Astrocyte (in vitro differentiated cells and primary cell): ENCODE measurements around the gene PUS10. TPM values are rescaled to one million over a fixed set of nuclear protein-coding genes. Genes with fewer than 3 reads are reported as not detected.
"Not testable (repeated sequence)": the region's sequence is repeated elsewhere in the genome, so short reads cannot be mapped to it uniquely, and the experiment has no call there.

Source experiments
- DNase-seq: peaks from one replicate; pipeline ENCODE4 v3.0.0-alpha.2; 2010; ENCODE audit warnings: low read depth
- FAIRE-seq: peaks from 2 replicates; lab custom pipeline; 2011; peaks lifted over from hg19 to GRCh38; lab: Jason Lieb, UNC
- H2AFZ ChIP-seq: 2 replicates; pipeline ENCODE4 v1.6.0; 2012; ENCODE audit warnings: low read depth, low read length, inconsistent platforms
- H3K27ac ChIP-seq: 2 replicates; pipeline ENCODE4 v1.5.1; 2011; ENCODE audit warnings: low read depth, low read length, inconsistent platforms
- H3K27me3 ChIP-seq: 2 replicates; pipeline ENCODE4 v1.6.0; 2011; ENCODE audit warnings: low read length, inconsistent platforms; ENCODE audit not compliant: insufficient read depth
- H3K36me3 ChIP-seq: 2 replicates; pipeline ENCODE4 v1.5.1; 2011; ENCODE audit warnings: low read length, inconsistent platforms; ENCODE audit not compliant: insufficient read depth
- H3K4me1 ChIP-seq: 2 replicates; pipeline ENCODE4 v1.5.1; 2011; ENCODE audit warnings: low read length, inconsistent platforms; ENCODE audit not compliant: insufficient read depth
- H3K4me2 ChIP-seq: 2 replicates; pipeline ENCODE4 v1.6.0; 2012; ENCODE audit warnings: low read length, inconsistent platforms
- H3K4me3 ChIP-seq: 2 replicates; pipeline ENCODE4 v1.5.1; 2011; ENCODE audit warnings: low read depth, mild to moderate bottlenecking, low read length, inconsistent platforms; ENCODE audit not compliant: insufficient read depth
- H3K79me2 ChIP-seq: 2 replicates; pipeline ENCODE4 v1.6.0; 2012; ENCODE audit warnings: mild to moderate bottlenecking, low read length, inconsistent platforms; ENCODE audit not compliant: insufficient read depth
- H3K9ac ChIP-seq: 2 replicates; pipeline ENCODE4 v1.6.0; 2012; ENCODE audit warnings: mild to moderate bottlenecking, low read length, inconsistent platforms
- H3K9me3 ChIP-seq: 2 replicates; pipeline ENCODE4 v1.5.1; 2012; ENCODE audit warnings: low read depth, mild to moderate bottlenecking, low read length, inconsistent platforms; ENCODE audit not compliant: insufficient read depth
- H4K20me1 ChIP-seq: 2 replicates; pipeline ENCODE4 v1.6.0; 2012; ENCODE audit warnings: low read length, inconsistent platforms; ENCODE audit not compliant: insufficient read depth
- H3K27ac Mint-ChIP-seq: one replicate; pipeline ENCODE4 v1.8.0; 2021; ENCODE audit warnings: mild to moderate bottlenecking, mixed read lengths; ENCODE audit not compliant: unreplicated experiment
- H3K27me3 Mint-ChIP-seq: one replicate; pipeline ENCODE4 v1.8.0; 2021; ENCODE audit warnings: low read depth, mixed read lengths; ENCODE audit not compliant: unreplicated experiment
- H3K36me3 Mint-ChIP-seq: one replicate; pipeline ENCODE4 v1.8.0; 2021; ENCODE audit warnings: low read depth, mixed read lengths; ENCODE audit not compliant: unreplicated experiment
- H3K4me1 Mint-ChIP-seq: one replicate; pipeline ENCODE4 v1.8.0; 2021; ENCODE audit warnings: low read depth, mixed read lengths; ENCODE audit not compliant: unreplicated experiment
- H3K4me3 Mint-ChIP-seq: one replicate; pipeline ENCODE4 v1.8.0; 2021; ENCODE audit warnings: mild to moderate bottlenecking, moderate library complexity, mixed read lengths; ENCODE audit not compliant: unreplicated experiment
- H3K9me3 Mint-ChIP-seq: one replicate; pipeline ENCODE4 v1.8.0; 2021; ENCODE audit warnings: mild to moderate bottlenecking, mixed read lengths; ENCODE audit not compliant: unreplicated experiment
- EZH2 ChIP-seq: IDR thresholded peaks from 2 replicates; pipeline ENCODE4 v1.6.1; 2012; ENCODE audit warnings: mild to moderate bottlenecking, low read length, inconsistent platforms; ENCODE audit not compliant: insufficient read depth
- total RNA-seq: library from RNA; stranded (reverse); gene quantifications from 2 replicates; pipeline ENCODE4 v1.2.1, GENCODE V29; 2021
- TF ChIP-seq, protein P1 (sequence below): IDR thresholded peaks from 2 replicates; pipeline ENCODE4 v1.5.1; 2011; ENCODE audit warnings: low read depth, mild to moderate bottlenecking, inconsistent platforms, low read length, moderate library complexity; ENCODE audit not compliant: insufficient read depth

PUS10 gene
- total RNA-seq, 1 donor from 2014 or later, result 7.7 TPM

GRCh38 chr2:60991644-60992043 is 26.4 kb downstream of the PUS10 start:
- TF ChIP-seq, protein P1, sequence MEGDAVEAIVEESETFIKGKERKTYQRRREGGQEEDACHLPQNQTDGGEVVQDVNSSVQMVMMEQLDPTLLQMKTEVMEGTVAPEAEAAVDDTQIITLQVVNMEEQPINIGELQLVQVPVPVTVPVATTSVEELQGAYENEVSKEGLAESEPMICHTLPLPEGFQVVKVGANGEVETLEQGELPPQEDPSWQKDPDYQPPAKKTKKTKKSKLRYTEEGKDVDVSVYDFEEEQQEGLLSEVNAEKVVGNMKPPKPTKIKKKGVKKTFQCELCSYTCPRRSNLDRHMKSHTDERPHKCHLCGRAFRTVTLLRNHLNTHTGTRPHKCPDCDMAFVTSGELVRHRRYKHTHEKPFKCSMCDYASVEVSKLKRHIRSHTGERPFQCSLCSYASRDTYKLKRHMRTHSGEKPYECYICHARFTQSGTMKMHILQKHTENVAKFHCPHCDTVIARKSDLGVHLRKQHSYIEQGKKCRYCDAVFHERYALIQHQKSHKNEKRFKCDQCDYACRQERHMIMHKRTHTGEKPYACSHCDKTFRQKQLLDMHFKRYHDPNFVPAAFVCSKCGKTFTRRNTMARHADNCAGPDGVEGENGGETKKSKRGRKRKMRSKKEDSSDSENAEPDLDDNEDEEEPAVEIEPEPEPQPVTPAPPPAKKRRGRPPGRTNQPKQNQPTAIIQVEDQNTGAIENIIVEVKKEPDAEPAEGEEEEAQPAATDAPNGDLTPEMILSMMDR, result no peak
- no peak for TF ChIP-seq EZH2
- no peaks in the 10 kb centered on the region for H3K79me2 ChIP-seq
- H3K27ac ChIP-seq, result no peak overlapping the region
- Mint-ChIP-seq H3K27me3 (no peaks in the 10 kb centered on the region), H3K36me3 (peaks cover 18% of the 10 kb centered on the region), H3K9me3 (peaks cover 16% of the 10 kb centered on the region), H3K27ac (no peak overlapping the region), H3K4me1 (no peaks in the 10 kb centered on the region), H3K4me3 (no peak overlapping the region)
- H2AFZ ChIP-seq, result no peak overlapping the region
- H3K4me1 ChIP-seq, result no peaks in the 10 kb centered on the region
- H3K27me3 ChIP-seq, result no peaks in the 10 kb centered on the region
- H3K4me2 ChIP-seq, result no peak overlapping the region
- no peaks in the 10 kb centered on the region for H3K9me3 ChIP-seq
- FAIRE-seq (no peak), DNase-seq (no peak)
- no peak overlapping the region for H3K9ac ChIP-seq
- H3K36me3 ChIP-seq, result no peaks in the 10 kb centered on the region
- no peaks in the 10 kb centered on the region for H4K20me1 ChIP-seq
- no peak overlapping the region for H3K4me3 ChIP-seq

GRCh38 chr2:60989259-60989658 is 28.8 kb downstream of the PUS10 start:
- no peaks in the 10 kb centered on the region for H3K27me3 Mint-ChIP-seq
- Histone ChIP-seq H3K9me3 (no peaks in the 10 kb centered on the region), H3K79me2 (no peaks in the 10 kb centered on the region), H3K27ac (no peak overlapping the region), H3K36me3 (no peaks in the 10 kb centered on the region), H3K4me3 (no peak overlapping the region), H2AFZ (no peak overlapping the region), H4K20me1 (no peaks in the 10 kb centered on the region), H3K9ac (no peak overlapping the region), H3K4me2 (no peak overlapping the region), H3K27me3 (no peaks in the 10 kb centered on the region), H3K4me1 (no peaks in the 10 kb centered on the region)
- TF ChIP-seq EZH2, result no peak
- TF ChIP-seq, protein P1, result no peak
- H3K4me3 Mint-ChIP-seq, result no peak overlapping the region
- FAIRE-seq (no peak), DNase-seq (no peak)
- H3K27ac Mint-ChIP-seq, result no peak overlapping the region
- H3K4me1 Mint-ChIP-seq, result no peaks in the 10 kb centered on the region
- H3K36me3 Mint-ChIP-seq, result peaks cover 14% of the 10 kb centered on the region
- peaks cover 16% of the 10 kb centered on the region for H3K9me3 Mint-ChIP-seq

DNA sequence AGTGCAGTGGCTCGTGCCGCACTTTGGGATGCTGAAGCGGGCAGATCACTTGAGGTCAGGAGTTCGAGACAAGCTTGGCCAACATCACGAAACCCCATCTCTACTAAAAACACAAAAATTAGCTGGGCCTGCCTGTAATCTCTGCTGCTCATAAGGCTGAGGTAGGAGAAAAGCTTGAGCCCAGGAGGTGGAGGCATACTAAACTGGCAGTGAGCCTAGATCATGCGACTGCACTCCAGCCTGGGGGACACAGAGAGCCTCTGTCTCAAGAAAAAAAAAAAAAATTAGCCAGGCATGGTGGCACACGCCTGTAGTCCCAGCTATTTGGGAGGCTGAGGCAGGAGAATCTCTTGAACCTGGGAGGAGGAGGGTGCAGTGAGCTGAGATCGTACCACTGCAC is 30.4 kb downstream of the PUS10 start:
- not testable (repeated sequence) for H3K27ac ChIP-seq, H3K27ac Mint-ChIP-seq, H3K4me3 Mint-ChIP-seq

More for the DNA sequence above, 30.4 kb downstream of the PUS10 start:
- not testable (repeated sequence) for H3K4me1 Mint-ChIP-seq, H2AFZ ChIP-seq, H3K36me3 Mint-ChIP-seq, H3K4me3 ChIP-seq, H3K4me1 ChIP-seq, DNase-seq, H3K9me3 ChIP-seq, H3K9ac ChIP-seq, FAIRE-seq, H3K4me2 ChIP-seq, H4K20me1 ChIP-seq, H3K27me3 ChIP-seq, H3K36me3 ChIP-seq, H3K79me2 ChIP-seq, H3K27me3 Mint-ChIP-seq
- peaks cover 15% of the 10 kb centered on the region for H3K9me3 Mint-ChIP-seq
